Neuronal stem cell (in vitro differentiated cells): Measurements from ENCODE around the gene SLC11A2.
"Not testable (repeated sequence)": the region's sequence is repeated elsewhere in the genome, so short reads cannot be mapped to it uniquely, and the experiment has no call there.

Source experiments
- DNase-seq: peaks from one replicate; pipeline ENCODE4 v3.0.0-alpha.2; 2013; ENCODE audit warnings: low spot score
- H2AFZ ChIP-seq: one replicate; pipeline ENCODE4 v1.6.1; 2013; ENCODE audit warnings: mild to moderate bottlenecking, low read length, inconsistent platforms
- H2AK5ac ChIP-seq: 2 replicates; pipeline ENCODE4 v1.6.1; 2013; ENCODE audit warnings: low read depth, mild to moderate bottlenecking, inconsistent platforms, low read length, moderate library complexity, mixed read lengths
- H2BK120ac ChIP-seq: 2 replicates; pipeline ENCODE4 v1.6.1; 2013; ENCODE audit warnings: low read depth, mild to moderate bottlenecking, inconsistent platforms, low read length, moderate library complexity, mixed read lengths
- H2BK12ac ChIP-seq: one replicate; pipeline ENCODE4 v1.6.1; 2013; ENCODE audit warnings: low read length, inconsistent platforms
- H2BK15ac ChIP-seq: 2 replicates; pipeline ENCODE4 v1.6.1; 2013; ENCODE audit warnings: mild to moderate bottlenecking, low read length, inconsistent platforms, mixed read lengths
- H2BK5ac ChIP-seq: one replicate; pipeline ENCODE4 v1.6.1; 2013; ENCODE audit warnings: inconsistent platforms, mild to moderate bottlenecking, low read length, moderate library complexity
- H3K14ac ChIP-seq: one replicate; pipeline ENCODE4 v1.6.1; 2013; ENCODE audit warnings: low read length, inconsistent platforms
- H3K18ac ChIP-seq: 2 replicates; pipeline ENCODE4 v1.6.1; 2013; ENCODE audit warnings: low read length, inconsistent platforms
- H3K23ac ChIP-seq: 2 replicates; pipeline ENCODE4 v1.6.1; 2013; ENCODE audit warnings: low read depth, mild to moderate bottlenecking, mixed read lengths, low read length, inconsistent platforms; ENCODE audit not compliant: poor library complexity
- H3K27ac ChIP-seq: replicated peaks from 3 replicates; pipeline ENCODE4 v1.5.1; 2013; ENCODE audit warnings: low read length, inconsistent platforms
- H3K27me3 ChIP-seq, 3 experiments: 2 replicates each; pipeline ENCODE4 v1.6.1; 2013; ENCODE audit warnings: low read length in 3 of 3, mild to moderate bottlenecking in 2 of 3, inconsistent platforms in 1 of 3, low read depth in 1 of 3, mixed read lengths in 1 of 3, moderate library complexity in 1 of 3; ENCODE audit not compliant: control insufficient read depth in 3 of 3, insufficient read depth in 3 of 3
- H3K36me3 ChIP-seq, 2 donors: replicated peaks in 1 of 2; 2 replicates each; pipeline ENCODE4 v1.6.1; 2013; ENCODE audit warnings: low read length in 2 of 2; ENCODE audit not compliant: control insufficient read depth in 2 of 2, insufficient read depth in 2 of 2
- H3K4ac ChIP-seq: 2 replicates; pipeline ENCODE4 v1.6.1; 2013; ENCODE audit warnings: inconsistent platforms, mild to moderate bottlenecking, low read length, moderate library complexity
- H3K4me1 ChIP-seq, 2 donors: 1 replicate in 1 of 2; 2 replicates in 1 of 2; pipeline ENCODE4 v1.6.1; 2013; ENCODE audit warnings: low read length in 2 of 2, low read depth in 1 of 2; ENCODE audit not compliant: control insufficient read depth in 2 of 2, insufficient read depth in 1 of 2
- H3K4me2 ChIP-seq: one replicate; pipeline ENCODE4 v1.6.1; 2013; ENCODE audit warnings: mild to moderate bottlenecking, low read length, inconsistent platforms; ENCODE audit not compliant: insufficient read depth, poor library complexity, severe bottlenecking
- H3K4me3 ChIP-seq, 2 donors: 2 replicates each; pipeline ENCODE4 v1.5.1; 2013; ENCODE audit warnings: low read length in 2 of 2, mild to moderate bottlenecking in 2 of 2, inconsistent platforms in 1 of 2, moderate library complexity in 1 of 2
- H3K79me1 ChIP-seq: one replicate; pipeline ENCODE4 v1.6.1; 2013; ENCODE audit warnings: low read depth, mild to moderate bottlenecking, inconsistent platforms, low read length, moderate library complexity
- H3K9ac ChIP-seq: one replicate; pipeline ENCODE4 v1.6.1; 2013; ENCODE audit warnings: mild to moderate bottlenecking, low read depth, low read length, inconsistent platforms; ENCODE audit not compliant: poor library complexity
- H3K9me3 ChIP-seq, 2 donors: replicated peaks in 1 of 2; 2 replicates each; pipeline versions ENCODE3 to v1.6.1; 2013; ENCODE audit warnings: low read length in 2 of 2, mild to moderate bottlenecking in 2 of 2, inconsistent platforms in 1 of 2, low read depth in 1 of 2, mixed read lengths in 1 of 2, moderate library complexity in 1 of 2; ENCODE audit not compliant: control insufficient read depth in 2 of 2, insufficient read depth in 1 of 2
- H4K8ac ChIP-seq: one replicate; pipeline ENCODE4 v1.6.1; 2013; ENCODE audit warnings: low read depth, mild to moderate bottlenecking, inconsistent platforms, low read length, moderate library complexity
- H4K91ac ChIP-seq: one replicate; pipeline ENCODE4 v1.6.1; 2013; ENCODE audit warnings: low read length, low read depth, mild to moderate bottlenecking, inconsistent platforms; ENCODE audit not compliant: poor library complexity
- WGBS, 2 donors: extraction: QIAGEN DNeasy Blood & Tissue Kit; methylation state at CpG; one replicate each; pipeline ENCODE4 v1.1.7; 2013; ENCODE audit warnings: missing lambda C conversion rate in 2 of 2, mixed read lengths in 1 of 2; ENCODE audit not compliant: insufficient read length in 2 of 2, insufficient replicate concordance in 1 of 2; ENCODE audit errors: extremely low coverage in 2 of 2; 5-methylcytosine and 5-hydroxymethylcytosine counted together

SLC11A2 gene

GRCh38 chr12:50960130-50960529, 66.1 kb downstream of the SLC11A2 start:
- no peak overlapping the region for H3K4me3 ChIP-seq
- H3K18ac ChIP-seq = no peak overlapping the region
- H2BK5ac ChIP-seq = no peak overlapping the region
- H2BK12ac ChIP-seq = no peak overlapping the region
- H2AFZ ChIP-seq = no peak overlapping the region
- H4K8ac ChIP-seq = no peak overlapping the region
- H3K9ac ChIP-seq = no peak overlapping the region
- H3K23ac ChIP-seq = no peak overlapping the region
- H3K4me2 ChIP-seq = no peak overlapping the region
- H2BK120ac ChIP-seq = no peak overlapping the region
- H3K36me3 ChIP-seq = no peaks in the 10 kb centered on the region
- H3K4ac ChIP-seq = no peak overlapping the region
- no peak overlapping the region for H3K27ac ChIP-seq
- no peak overlapping the region for H4K91ac ChIP-seq
- no peaks in the 10 kb centered on the region for H3K79me1 ChIP-seq
- H3K14ac ChIP-seq = no peak overlapping the region
- H2BK15ac ChIP-seq = no peak overlapping the region
- no peaks in the 10 kb centered on the region for H3K9me3 ChIP-seq
- no peaks in the 10 kb centered on the region for H3K4me1 ChIP-seq
- DNase-seq = no peak
- H3K27me3 ChIP-seq = no peaks in the 10 kb centered on the region
- no peak overlapping the region for H2AK5ac ChIP-seq

- H3K4me2 ChIP-seq = no peak overlapping the region
- H3K23ac ChIP-seq = no peak overlapping the region
- no peak overlapping the region for H4K8ac ChIP-seq
- H2BK5ac ChIP-seq = no peak overlapping the region
- H2AK5ac ChIP-seq = no peak overlapping the region
- no peak overlapping the region for H3K9ac ChIP-seq
- no peak overlapping the region for H4K91ac ChIP-seq
- H2AFZ ChIP-seq = no peak overlapping the region
- WGBS, 2 donors = no CpG with 5 or more reads among the region's 2 CpGs
- no peaks in the 10 kb centered on the region for H3K79me1 ChIP-seq
- no peak overlapping the region for H3K14ac ChIP-seq
- no peak overlapping the region for H2BK15ac ChIP-seq
- no peak overlapping the region for H3K4ac ChIP-seq
- H3K27ac ChIP-seq = no peak overlapping the region
- H3K4me1 ChIP-seq = no peaks in the 10 kb centered on the region
- H2BK12ac ChIP-seq = no peak overlapping the region
- no peaks in the 10 kb centered on the region for H3K27me3 ChIP-seq
- no peak overlapping the region for H2BK120ac ChIP-seq
- no peak overlapping the region for H3K4me3 ChIP-seq
- no peaks in the 10 kb centered on the region for H3K9me3 ChIP-seq
- DNase-seq = no peak
- H3K18ac ChIP-seq = no peak overlapping the region
- H3K36me3 ChIP-seq = no peaks in the 10 kb centered on the region
These were observed 70.5 kb downstream of the SLC11A2 start for GRCh38 chr12:50955697-50956096.

GRCh38 chr12:50955288-50955687, 70.9 kb downstream of the SLC11A2 start:
- no peak overlapping the region for H3K4me2 ChIP-seq
- no CpG with 5 or more reads among the region's 1 CpG for WGBS, 2 donors

GRCh38 chr12:50954789-50955188, 71.4 kb downstream of the SLC11A2 start:
- not testable (repeated sequence) for H3K79me1 ChIP-seq, H3K9ac ChIP-seq, H3K27me3 ChIP-seq, H3K27ac ChIP-seq, H2AK5ac ChIP-seq, H2BK120ac ChIP-seq, H3K23ac ChIP-seq, H3K4ac ChIP-seq, H2AFZ ChIP-seq, H2BK5ac ChIP-seq, H4K8ac ChIP-seq, H2BK12ac ChIP-seq, H3K4me3 ChIP-seq, H3K36me3 ChIP-seq, H4K91ac ChIP-seq, H3K14ac ChIP-seq, H3K4me1 ChIP-seq, DNase-seq, H2BK15ac ChIP-seq, H3K9me3 ChIP-seq, H3K18ac ChIP-seq, H3K4me2 ChIP-seq
- no CpG with 5 or more reads among the region's 2 CpGs for WGBS, 2 donors

More at GRCh38 chr12:50955288-50955687, 70.9 kb downstream of the SLC11A2 start:
- Histone ChIP-seq H3K9ac (no peak overlapping the region), H3K9me3 (no peaks in the 10 kb centered on the region), H3K4me1 (no peaks in the 10 kb centered on the region), H4K91ac (no peak overlapping the region), H3K14ac (no peak overlapping the region), H4K8ac (no peak overlapping the region), H2BK5ac (no peak overlapping the region), H2AFZ (no peak overlapping the region), H3K27ac (no peak overlapping the region), H3K36me3 (no peaks in the 10 kb centered on the region), H2BK15ac (no peak overlapping the region), H3K23ac (no peak overlapping the region), H3K27me3 (no peaks in the 10 kb centered on the region), H2BK120ac (no peak overlapping the region), H3K79me1 (no peaks in the 10 kb centered on the region), H3K4ac (no peak overlapping the region), H2BK12ac (no peak overlapping the region), H3K4me3 (no peak overlapping the region), H3K18ac (no peak overlapping the region), H2AK5ac (no peak overlapping the region)
- DNase-seq = no peak
